Activated gamma-delta T cell (primary cell): ENCODE measurements around the gene STX19.
A peak's percentile ranks its signal among the peaks of the same experiment; 100 is the strongest.
"Not testable (repeated sequence)": the region's sequence is repeated elsewhere in the genome, so short reads cannot be mapped to it uniquely, and the experiment has no call there.

Experiments used
- DNase-seq: peaks from one replicate; lab custom pipeline; 2025; lab: John Stamatoyannopoulos, UW

The STX19 gene

GRCh38 chr3:93973131-93974126 is 55.0 kb downstream of the STX19 start, which contains the start of gene PROS1:
PROS1 (minus strand) TSS chr3:93973896; CDS start chr3:93973749, 147 bp downstream.
- DNase-seq, result peak; percentile 22

GRCh38 chr3:93969997-93970396 is 58.4 kb downstream of the STX19 start:
- no peak for DNase-seq

- DNase-seq, result no peak
Measured at GRCh38 chr3:93969443-93969842, 59.0 kb downstream of the STX19 start.

- not testable (repeated sequence) for DNase-seq
Measured at GRCh38 chr3:93965106-93965505, 63.3 kb downstream of the STX19 start.
